SK-MEL-5 (cell line): Measurements from ENCODE around the gene CGRRF1. TPM values are rescaled to one million over a fixed set of nuclear protein-coding genes. Genes with fewer than 3 reads are reported as not detected.

Experiments used
- DNase-seq: peaks from one replicate; pipeline ENCODE4 v3.0.0-alpha.2; 2016; ENCODE audit warnings: low read depth, low spot score
- in situ Hi-C: cut with HindIII; loops from 2 replicates; pipeline ENCODE4 v1.10.0; 2016; ENCODE audit warnings: low sequenced_read_pairs, high pct_unique_total_duplicates, low pct_unique_long_range_greater_than_20kb
- total RNA-seq: library from RNA; depleted of rRNA; stranded (reverse); fragments of >200 nt; shearing (Covaris generic); gene quantifications from 2 replicates; pipeline ENCODE4 v1.2.3, GENCODE V29; 2014

Gene CGRRF1
- total RNA-seq, 1 experiment from 2014 or later = 19.3 TPM

DNA sequence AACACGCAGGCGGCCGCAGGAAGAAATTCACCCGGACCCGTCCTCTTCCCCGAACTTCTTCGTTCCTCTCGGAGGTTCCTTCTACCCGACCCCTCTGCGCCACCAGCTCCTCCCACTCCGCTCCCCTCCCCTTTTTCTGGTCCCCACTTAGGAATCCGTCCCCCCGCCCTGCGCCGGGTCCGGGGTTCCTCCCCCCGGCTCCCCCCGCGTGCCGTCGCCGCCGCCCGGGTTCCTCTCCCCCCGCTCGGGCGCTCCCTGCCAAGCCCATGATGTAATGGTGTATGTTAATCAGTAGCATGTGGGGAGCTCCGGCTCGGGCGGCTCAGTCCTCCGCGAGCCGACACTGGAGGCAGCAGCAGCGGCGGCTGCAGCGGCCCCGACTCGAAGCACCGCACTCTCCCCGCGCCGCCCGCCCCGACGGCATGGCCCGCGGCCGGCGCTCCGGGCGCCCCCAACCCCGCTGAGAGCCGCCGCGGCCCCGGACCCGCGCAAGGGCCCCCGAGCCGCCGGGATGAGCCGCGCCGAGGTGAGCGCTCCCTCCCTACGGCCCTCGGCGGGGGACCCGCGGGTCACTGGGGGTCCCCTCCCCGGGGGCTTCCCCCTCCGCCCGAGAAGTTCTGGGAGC is 56.2 kb downstream of the CGRRF1 start:
- in situ Hi-C loops = no loop called here
- DNase-seq = peak; percentile 69

GRCh38 chr14:54566410-54567223 is 56.9 kb downstream of the CGRRF1 start, which contains the start of gene SAMD4A:
Gene SAMD4A (plus strand): TSS chr14:54567128. CDS start chr14:54567917, 789 bp downstream.
- peak; percentile 79 for DNase-seq
- in situ Hi-C loops = no loop called here

DNA sequence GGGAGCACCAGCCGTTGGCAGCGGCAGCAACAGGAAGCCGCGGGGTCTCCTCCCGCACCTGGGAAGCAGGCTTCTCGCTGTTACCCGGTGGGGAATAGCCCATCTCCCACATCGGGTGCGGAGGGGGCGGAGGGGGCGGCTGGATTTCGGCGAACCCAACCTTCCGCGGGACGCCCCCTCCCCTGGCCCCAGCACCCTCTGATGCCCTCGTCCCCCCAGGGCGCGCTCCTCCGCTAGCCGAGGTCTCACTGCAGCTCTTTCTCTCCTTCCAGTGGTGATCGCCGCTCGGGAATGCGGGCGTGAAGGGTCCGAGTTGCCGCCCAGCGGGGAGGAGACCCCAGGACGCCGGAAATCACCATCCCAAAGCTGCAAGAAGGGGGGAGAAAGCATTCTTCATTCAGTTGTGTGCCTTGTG is 57.5 kb downstream of the CGRRF1 start:
- in situ Hi-C loops = no loop called here
- peak; percentile 30 for DNase-seq

DNA sequence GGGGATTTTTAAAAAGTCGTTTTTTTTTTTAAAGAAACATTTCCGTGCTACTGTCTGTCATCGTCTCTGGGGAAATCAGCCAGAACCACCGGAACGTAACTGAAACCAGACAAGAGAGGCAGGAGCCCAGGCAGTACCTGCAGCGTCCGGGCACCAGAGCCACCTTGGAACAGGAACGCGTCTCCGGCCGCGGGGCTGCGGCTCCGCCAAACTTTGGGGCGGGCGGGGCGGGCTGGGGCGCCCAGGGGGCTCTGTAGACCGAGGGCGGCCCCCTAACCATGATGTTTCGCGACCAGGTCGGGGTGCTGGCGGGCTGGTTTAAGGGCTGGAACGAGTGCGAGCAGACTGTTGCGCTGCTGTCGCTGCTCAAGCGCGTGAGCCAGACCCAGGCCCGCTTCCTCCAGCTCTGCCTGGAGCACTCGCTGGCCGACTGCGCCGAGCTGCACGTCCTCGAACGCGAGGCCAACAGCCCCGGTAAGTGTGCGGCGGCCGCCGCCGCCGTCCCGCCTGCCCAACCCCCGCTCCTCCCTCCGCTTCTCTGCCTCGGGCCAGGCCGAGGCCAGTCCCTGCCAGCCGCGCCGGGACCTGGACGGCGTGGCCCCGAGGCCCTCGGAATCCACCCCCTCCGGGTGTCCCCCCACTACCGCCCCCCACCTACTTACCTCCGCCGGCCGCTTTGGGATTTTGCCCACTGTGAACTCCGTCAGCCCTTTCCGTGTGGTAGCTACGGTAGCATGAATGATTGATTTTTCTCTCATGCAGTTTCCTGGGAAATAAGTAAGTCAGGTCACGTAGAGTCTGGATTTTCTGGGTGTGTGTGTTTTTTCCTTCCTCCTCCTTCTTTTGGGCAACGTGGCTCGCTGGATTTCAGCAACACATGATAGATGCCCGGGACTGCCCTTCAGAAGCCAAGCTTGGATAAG is 58.2 kb downstream of the CGRRF1 start:
- peak; percentile 32 for DNase-seq
- in situ Hi-C loops = no loop called here

DNA sequence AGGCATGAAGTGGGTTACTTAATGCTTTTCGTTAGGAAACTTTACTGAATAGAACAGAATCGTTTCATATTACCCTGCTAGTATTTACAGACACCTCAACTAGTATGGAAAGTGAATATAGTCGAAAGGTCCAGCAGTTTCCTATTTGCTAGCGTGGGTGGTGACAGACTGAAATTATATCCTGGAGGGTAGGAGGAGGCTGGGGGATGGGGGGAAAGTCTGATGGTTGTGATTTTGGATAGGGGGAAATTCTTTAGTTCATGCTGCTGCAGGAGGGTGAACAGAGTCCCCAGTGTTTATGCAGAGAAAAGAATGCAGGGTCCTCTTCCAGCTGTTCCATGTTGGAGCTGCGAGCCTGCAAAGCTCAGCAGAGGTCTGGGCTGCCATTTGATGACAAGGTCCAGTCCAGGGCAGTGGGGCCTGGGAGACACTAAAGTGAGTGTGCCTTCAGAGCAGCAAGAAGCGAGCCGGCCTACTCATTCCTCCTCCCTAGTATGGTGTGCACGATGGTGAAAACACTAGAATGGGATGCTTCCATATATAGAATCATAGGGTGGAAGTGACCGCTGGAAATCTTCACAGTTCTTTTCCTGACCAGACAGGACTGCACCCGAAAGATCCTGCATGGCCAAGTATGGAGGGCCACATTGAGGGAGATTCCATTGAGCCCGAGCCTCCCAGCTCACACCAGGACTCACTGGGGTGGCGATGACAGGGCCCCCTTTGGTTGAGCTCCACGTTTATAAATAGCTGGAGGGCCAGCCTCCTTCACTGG is 59.3 kb downstream of the CGRRF1 start:
- no peak for DNase-seq

GRCh38 chr14:54570047-54570446 is 60.3 kb downstream of the CGRRF1 start:
- in situ Hi-C loops = no loop called here
- no peak for DNase-seq

More for the DNA sequence above, 59.3 kb downstream of the CGRRF1 start:
- in situ Hi-C loops = no loop called here

- in situ Hi-C loops = no loop called here
- DNase-seq = no peak
Measured at GRCh38 chr14:54570631-54571415, 61.1 kb downstream of the CGRRF1 start.

- DNase-seq = peak; percentile 65
Measured at GRCh38 chr14:54572316-54572715, 62.6 kb downstream of the CGRRF1 start.

DNA sequence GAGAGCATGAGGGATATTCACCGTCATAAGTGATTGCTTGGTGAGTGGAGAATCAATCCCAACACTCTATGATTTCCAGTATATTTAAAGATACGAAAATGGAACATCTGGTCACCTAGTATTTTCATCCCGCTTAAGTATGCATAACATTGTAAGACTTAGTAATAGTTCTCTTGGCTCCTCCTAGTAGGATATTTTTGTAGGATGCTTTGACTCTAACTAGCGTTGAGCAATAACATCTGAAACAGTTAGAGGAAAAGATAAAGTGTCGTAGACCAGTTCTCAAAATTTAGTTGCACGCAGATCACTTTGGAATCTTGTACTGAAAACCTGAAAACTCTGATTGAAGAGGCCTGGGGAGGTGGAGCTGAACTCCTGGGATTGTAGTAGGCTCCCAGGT is 64.8 kb downstream of the CGRRF1 start:
- DNase-seq = no peak
- in situ Hi-C loops = no loop called here

More at GRCh38 chr14:54572316-54572715, 62.6 kb downstream of the CGRRF1 start:
- in situ Hi-C loops = no loop called here

DNA sequence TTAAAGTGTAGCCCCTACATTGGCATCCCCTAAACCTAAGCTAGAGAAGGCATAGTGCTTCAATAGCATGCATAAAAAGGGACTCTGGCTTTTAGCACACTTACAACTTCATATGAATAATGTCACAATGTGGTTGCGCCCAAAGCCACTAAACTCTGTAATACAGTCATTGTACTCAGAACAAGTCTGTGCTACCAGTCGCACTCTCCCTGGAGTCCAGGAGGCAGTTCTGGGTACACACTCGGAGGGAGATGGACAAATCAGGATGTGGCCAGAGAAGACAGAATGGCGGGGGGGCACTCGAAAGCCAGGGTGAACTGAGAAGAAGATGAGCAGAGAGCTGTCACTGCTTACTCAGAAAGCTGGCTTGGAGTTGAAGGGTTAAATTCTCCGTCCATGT is 67.8 kb downstream of the CGRRF1 start:
- in situ Hi-C loops = no loop called here
- DNase-seq = no peak

GRCh38 chr14:54577977-54578376 is 68.3 kb downstream of the CGRRF1 start:
- in situ Hi-C loops = no loop called here
- no peak for DNase-seq

- DNase-seq = peak; percentile 46
Measured at GRCh38 chr14:54579621-54580020, 69.9 kb downstream of the CGRRF1 start.

DNA sequence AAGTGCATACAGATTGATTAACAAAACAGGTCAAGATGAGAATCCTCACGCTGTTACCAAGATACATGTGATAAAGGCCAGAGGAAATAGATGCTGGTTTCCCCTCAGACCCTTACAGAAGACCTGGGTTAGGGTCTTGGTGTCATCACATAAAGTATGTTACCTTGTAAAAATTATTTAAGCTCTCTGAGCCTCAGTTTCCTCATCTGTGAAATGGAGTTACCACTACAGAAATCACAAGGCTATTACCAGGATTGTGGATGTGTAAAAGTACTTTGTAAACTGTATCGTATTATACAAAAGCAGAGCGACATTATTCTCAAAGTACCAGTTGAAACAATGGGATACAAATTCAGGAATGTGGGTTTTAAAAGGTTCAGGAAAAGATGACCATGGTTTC is 71.2 kb downstream of the CGRRF1 start:
- in situ Hi-C loops = no loop called here

More at GRCh38 chr14:54579621-54580020, 69.9 kb downstream of the CGRRF1 start:
- in situ Hi-C loops = no loop called here

DNA sequence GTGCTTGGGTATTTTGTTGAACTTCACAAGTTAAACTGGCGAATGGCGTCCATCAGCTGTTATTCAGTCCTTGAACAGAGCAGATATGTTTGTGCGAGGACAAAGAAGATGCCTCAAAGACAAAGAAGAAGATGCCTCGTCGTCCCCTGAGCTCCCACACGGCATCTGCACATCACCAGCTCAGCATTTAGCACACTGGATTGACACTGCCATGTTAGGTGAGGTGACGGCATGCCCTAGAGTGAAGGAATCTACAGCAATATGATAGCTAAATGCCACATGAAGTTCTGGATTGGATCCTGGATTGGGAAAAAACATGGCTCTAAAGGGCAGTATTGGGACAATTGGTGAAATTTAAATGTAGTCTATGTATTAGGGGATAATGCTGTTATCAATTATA is 72.6 kb downstream of the CGRRF1 start:
- in situ Hi-C loops = no loop called here
- DNase-seq = no peak

More for the DNA sequence above, 71.2 kb downstream of the CGRRF1 start:
- no peak for DNase-seq

DNA sequence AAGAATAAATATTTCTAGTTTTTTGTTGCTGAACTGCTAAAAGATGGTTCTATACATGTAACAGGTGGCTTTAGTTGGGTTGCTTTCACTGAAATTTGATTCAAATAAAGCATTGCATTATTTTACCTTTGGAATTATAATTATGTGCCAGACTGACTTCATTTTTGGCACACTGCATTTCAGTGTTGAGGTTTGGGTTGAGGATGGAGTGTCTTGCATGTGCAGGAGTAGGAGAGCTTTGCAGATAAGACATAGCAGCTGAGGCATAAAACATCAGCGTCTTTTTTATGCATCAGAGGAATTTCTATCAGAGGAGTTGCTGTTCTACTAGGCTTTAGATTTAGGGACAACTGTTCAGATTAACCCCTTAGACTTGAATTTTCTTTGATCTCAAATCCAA is 74.4 kb downstream of the CGRRF1 start:
- in situ Hi-C loops = no loop called here
- DNase-seq = no peak

GRCh38 chr14:54585214-54585613 is 75.5 kb downstream of the CGRRF1 start:
- in situ Hi-C loops = no loop called here
- no peak for DNase-seq
